BLaER1 (cell line): ENCODE results near the gene PHF11.

ENCODE experiments used
- H3K27ac ChIP-seq: shearing (Covaris generic); formaldehyde crosslinking; 2 replicates; pipeline ENCODE4 v1.8.1; 2022
- H3K27me3 ChIP-seq: shearing (Covaris generic); formaldehyde crosslinking; 2 replicates; pipeline ENCODE4 v1.8.1; 2022
- H3K36me3 ChIP-seq: shearing (Covaris generic); formaldehyde crosslinking; 2 replicates; pipeline ENCODE4 v1.8.1; 2022
- H3K4me1 ChIP-seq: shearing (Covaris generic); formaldehyde crosslinking; 2 replicates; pipeline ENCODE4 v1.8.1; 2022
- H3K4me2 ChIP-seq: shearing (Covaris generic); formaldehyde crosslinking; 2 replicates; pipeline ENCODE4 v1.8.1; 2022
- H3K4me3 ChIP-seq: shearing (Covaris generic); formaldehyde crosslinking; 2 replicates; pipeline ENCODE4 v1.8.1; 2022
- H3K9ac ChIP-seq: shearing (Covaris generic); formaldehyde crosslinking; 2 replicates; pipeline ENCODE4 v1.8.1; 2022
- H3K9me3 ChIP-seq: shearing (Covaris generic); formaldehyde crosslinking; 2 replicates; pipeline ENCODE4 v1.8.1; 2022
- H4K20me1 ChIP-seq: shearing (Covaris generic); formaldehyde crosslinking; 2 replicates; pipeline ENCODE4 v1.8.1; 2022
- Cebpa-rat ChIP-seq: shearing (Covaris generic); IDR thresholded peaks from 2 replicates; pipeline ENCODE4 v1.8.1; 2022

PHF11 gene

DNA sequence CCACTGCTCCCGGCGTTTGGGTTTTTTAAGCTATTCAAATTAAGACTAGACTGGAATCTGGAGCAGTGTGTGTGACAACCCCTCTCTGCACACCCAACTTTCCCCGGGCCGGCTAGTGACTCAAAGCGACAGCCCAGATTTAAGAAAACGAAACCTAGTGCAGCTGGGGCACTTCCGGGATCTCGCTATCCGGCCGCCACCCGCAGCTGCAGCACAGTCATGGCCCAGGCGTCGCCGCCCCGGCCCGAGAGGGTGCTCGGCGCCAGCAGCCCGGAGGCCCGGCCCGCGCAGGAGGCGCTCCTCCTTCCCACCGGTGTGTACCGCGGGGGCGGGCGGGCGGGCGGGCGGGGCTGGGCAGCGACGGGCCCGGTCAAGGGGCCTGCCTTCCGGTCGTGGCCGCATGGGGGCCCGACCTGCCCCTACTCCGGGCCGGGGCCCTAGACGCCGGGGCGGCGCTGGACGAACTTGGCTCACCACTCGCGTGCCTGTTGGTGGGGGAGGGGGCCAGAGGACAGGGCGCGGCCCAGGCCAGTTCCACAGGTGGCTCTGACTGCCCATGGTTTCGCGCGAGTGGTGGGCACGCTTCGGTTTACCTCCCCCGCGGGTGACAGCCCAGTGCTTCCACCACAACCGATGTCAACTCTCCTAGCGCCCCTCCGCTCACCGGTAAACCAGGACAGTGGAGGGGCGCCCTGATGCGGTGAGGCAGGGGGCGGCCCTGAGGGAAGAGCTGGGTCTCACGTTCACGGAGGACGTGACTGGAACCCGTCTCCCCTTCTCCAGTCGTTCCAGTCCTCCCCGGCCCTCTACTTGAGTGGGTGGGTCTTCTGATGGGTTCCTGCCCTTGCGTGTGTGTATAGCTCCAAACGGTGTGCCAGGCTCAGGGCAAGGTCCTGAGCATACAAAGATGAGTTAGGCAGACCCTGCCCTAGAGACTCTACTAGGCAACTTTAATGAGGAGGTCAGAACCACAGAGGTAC, at the start of gene PHF11:
PHF11 (plus strand) TSS at position 171 of the 980 bp plus-strand sequence; CDS start at position 220, 49 bp downstream.
- H3K4me3 ChIP-seq, result peak within 1 kb of the TSS; percentile 75
- H3K9me3 ChIP-seq, result no peaks in the 10 kb centered on the region
- no peaks in the 10 kb centered on the region for H3K27me3 ChIP-seq
- peaks cover 52% of the 10 kb centered on the region for H3K36me3 ChIP-seq
- peak within 1 kb of the TSS; percentile 89 for H3K9ac ChIP-seq
- H4K20me1 ChIP-seq, result no peaks in the 10 kb centered on the region
- H3K4me2 ChIP-seq, result peak within 1 kb of the TSS; percentile 83
- H3K4me1 ChIP-seq, result peaks cover 55% of the 10 kb centered on the region
- H3K27ac ChIP-seq, result peak within 1 kb of the TSS; percentile 88
- no peak for TF ChIP-seq Cebpa-rat

DNA sequence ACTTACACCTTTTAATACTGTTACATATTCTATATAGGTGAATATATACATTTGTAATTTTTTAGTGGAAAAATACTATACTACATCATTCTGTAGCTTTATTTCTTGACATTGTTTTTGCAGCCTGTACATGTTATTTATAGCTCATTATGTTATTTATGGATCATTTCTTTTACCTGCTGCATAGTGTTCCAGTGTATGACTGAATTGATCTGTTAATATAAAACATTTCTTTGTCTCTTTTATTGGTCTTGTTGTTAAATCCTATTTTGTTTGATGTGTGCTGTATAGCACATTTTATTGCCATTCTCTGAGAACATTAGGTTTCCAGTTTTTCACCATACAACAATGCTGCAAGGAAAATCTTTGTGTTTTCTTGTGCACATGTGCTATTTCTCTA, 49.3 kb upstream of the PHF11 start:
- Histone ChIP-seq H3K27ac (peak overlapping the region; percentile 47; the same call in 1 of the 2 replicates), H4K20me1 (no peaks in the 10 kb centered on the region), H3K4me1 (peaks cover 63% of the 10 kb centered on the region), H3K9me3 (no peaks in the 10 kb centered on the region), H3K4me3 (peak overlapping the region; percentile 79), H3K9ac (no peak overlapping the region), H3K27me3 (no peaks in the 10 kb centered on the region), H3K36me3 (no peaks in the 10 kb centered on the region), H3K4me2 (peak overlapping the region; percentile 85)
- no peak for TF ChIP-seq Cebpa-rat

GRCh38 chr13:49448753-49449152, 47.0 kb upstream of the PHF11 start:
- Histone ChIP-seq H4K20me1 (no peaks in the 10 kb centered on the region), H3K9ac (no peak overlapping the region), H3K4me3 (no peak overlapping the region), H3K36me3 (peaks cover 16% of the 10 kb centered on the region; the same call in 1 of the 2 replicates), H3K27ac (no peak overlapping the region), H3K27me3 (no peaks in the 10 kb centered on the region), H3K4me2 (peak overlapping the region; percentile 85; the same call in 1 of the 2 replicates), H3K4me1 (peaks cover 64% of the 10 kb centered on the region), H3K9me3 (no peaks in the 10 kb centered on the region)
- no peak for TF ChIP-seq Cebpa-rat

DNA sequence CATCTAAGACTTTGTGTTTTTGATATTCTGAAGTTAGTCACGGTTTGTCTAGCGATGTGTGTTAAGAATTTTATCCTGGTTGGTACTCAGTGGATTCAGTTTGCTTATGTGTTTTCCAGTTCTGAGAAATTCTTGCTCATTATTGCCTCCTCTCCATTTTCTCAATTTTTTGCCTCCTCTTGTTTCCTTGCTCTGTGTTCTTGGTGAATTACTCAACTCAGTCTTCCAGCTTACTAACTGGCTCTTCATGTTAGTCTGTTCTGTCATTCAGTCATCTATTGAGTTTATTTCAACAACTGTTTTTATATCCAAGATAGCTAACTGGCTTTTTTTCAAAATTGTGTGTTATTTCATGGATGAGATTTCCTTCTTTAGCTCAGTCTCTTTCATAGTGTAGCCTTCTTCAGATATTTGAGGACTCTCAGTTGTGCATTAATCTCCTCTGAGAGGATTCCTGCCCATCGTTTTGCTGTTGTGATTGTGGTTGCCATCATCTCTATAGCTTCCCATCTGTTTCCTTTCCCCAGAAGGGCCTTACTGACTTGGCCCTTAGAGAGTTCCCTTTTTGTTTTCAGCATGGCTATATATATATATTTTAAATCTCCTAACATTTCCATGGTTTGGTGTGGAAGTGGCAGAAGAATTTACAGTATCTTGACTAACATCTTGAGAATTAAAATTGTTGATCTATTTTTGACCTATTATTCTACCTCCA, 45.5 kb upstream of the PHF11 start:
- peaks cover 16% of the 10 kb centered on the region; the same call in 1 of the 2 replicates for H3K36me3 ChIP-seq
- no peaks in the 10 kb centered on the region for H3K9me3 ChIP-seq
- no peak overlapping the region for H3K4me3 ChIP-seq
- H4K20me1 ChIP-seq, result no peaks in the 10 kb centered on the region
- H3K27me3 ChIP-seq, result no peaks in the 10 kb centered on the region
- TF ChIP-seq Cebpa-rat, result no peak
- H3K9ac ChIP-seq, result peak overlapping the region; percentile 29; the same call in 1 of the 2 replicates
- H3K27ac ChIP-seq, result peak overlapping the region; percentile 77
- H3K4me1 ChIP-seq, result peaks cover 78% of the 10 kb centered on the region
- H3K4me2 ChIP-seq, result peak overlapping the region; percentile 74

DNA sequence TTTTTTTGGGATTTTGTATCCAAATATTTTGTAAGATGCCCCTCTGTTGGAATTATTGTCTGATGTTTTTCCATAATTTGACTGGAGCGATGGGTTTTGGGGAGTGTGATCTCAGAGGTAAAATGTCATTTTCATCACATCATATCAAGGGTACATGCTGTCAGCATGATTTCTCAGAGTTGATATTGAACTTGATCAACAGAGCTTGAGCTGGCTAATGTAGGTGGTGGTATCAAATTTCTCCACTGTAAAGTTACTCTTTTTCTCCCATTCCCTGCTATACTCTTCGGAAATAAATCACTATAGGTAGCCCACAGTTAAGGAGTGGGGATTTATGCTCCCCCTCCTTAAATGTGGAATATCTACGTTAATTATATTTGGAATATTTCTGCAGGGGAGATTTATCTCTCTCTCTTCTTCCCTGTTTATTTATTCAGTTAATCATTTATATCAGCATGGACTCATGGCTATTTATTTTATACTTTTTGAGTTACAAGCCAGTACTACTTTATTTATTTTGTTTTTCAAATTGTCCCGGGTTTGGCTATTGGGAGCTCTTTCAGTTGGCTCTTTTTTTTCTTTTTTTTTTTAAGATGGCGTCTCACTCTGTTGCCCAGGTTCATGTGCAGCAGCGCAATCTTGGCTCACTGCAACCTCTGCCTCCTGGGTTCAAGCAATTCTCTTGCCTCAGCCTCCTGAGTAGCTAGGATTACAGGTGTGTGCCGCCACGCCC, 42.9 kb upstream of the PHF11 start:
- H3K4me2 ChIP-seq, result no peak overlapping the region
- H4K20me1 ChIP-seq, result no peaks in the 10 kb centered on the region
- no peak for TF ChIP-seq Cebpa-rat
- no peak overlapping the region for H3K4me3 ChIP-seq
- H3K27me3 ChIP-seq, result no peaks in the 10 kb centered on the region
- no peak overlapping the region for H3K27ac ChIP-seq
- H3K36me3 ChIP-seq, result peaks cover 17% of the 10 kb centered on the region
- H3K9ac ChIP-seq, result no peak overlapping the region
- peaks cover 55% of the 10 kb centered on the region for H3K4me1 ChIP-seq
- H3K9me3 ChIP-seq, result no peaks in the 10 kb centered on the region

DNA sequence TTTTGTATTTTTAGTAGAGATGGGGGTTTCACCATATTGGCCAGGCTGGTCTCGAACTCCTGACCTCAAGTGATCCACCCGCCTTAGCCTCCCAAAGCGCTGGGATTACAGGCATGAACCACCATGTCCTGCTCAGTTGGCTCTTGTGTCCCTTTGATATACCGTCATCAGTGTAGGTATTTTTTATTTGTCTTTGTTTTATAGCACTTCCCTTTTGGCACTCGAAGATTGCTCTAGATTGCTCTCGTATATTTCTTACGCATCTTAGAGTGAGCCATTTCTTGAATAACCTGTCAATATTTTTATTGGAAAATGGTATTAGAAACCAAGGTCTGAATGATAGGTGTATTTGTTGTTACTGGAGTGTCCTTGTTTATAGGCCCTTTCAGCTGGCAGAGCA, 42.3 kb upstream of the PHF11 start:
- Histone ChIP-seq H3K4me1 (peaks cover 49% of the 10 kb centered on the region), H3K9ac (no peak overlapping the region), H3K27me3 (no peaks in the 10 kb centered on the region), H4K20me1 (no peaks in the 10 kb centered on the region), H3K36me3 (peaks cover 22% of the 10 kb centered on the region), H3K4me3 (no peak overlapping the region), H3K27ac (no peak overlapping the region), H3K9me3 (no peaks in the 10 kb centered on the region), H3K4me2 (0 out of 2 replicates have a peak overlapping the region, but pooled peaks have one; percentile 49)
- no peak for TF ChIP-seq Cebpa-rat

DNA sequence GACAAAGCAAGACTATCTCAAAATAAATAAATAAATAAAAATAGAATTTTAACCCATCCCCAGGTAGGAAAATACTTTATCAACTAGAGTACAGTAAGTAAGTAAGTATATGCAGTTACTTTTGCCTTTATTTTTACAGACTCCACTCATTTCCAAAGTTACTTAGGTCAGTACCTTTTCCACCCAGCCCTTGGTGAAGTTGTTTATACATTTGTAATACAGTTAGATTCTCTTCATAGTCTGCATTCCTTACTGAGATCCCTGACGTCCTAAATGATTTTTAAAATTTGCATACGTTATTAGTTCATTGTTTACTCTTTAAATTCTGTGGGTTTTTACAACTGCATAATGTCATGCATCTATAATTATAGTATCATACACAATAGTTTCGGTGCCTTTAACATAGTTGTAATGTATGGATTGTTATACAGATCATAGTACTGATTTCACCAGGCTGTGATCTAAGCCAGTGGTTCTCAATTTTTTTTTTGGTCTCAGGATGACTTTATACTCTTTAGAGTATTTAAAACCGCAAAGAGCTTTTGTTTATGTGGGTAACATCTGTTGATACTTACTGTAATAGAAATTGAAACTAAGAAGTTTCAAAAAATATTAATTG, 41.3 kb upstream of the PHF11 start:
- H3K4me2 ChIP-seq, result peak overlapping the region; percentile 49
- peaks cover 25% of the 10 kb centered on the region for H3K36me3 ChIP-seq
- H3K9ac ChIP-seq, result no peak overlapping the region; the same call in 1 of the 2 replicates
- no peak overlapping the region for H3K4me3 ChIP-seq
- no peaks in the 10 kb centered on the region for H3K27me3 ChIP-seq
- no peaks in the 10 kb centered on the region for H3K9me3 ChIP-seq
- H3K4me1 ChIP-seq, result peaks cover 41% of the 10 kb centered on the region
- no peaks in the 10 kb centered on the region for H4K20me1 ChIP-seq
- no peak overlapping the region for H3K27ac ChIP-seq
- no peak for TF ChIP-seq Cebpa-rat

DNA sequence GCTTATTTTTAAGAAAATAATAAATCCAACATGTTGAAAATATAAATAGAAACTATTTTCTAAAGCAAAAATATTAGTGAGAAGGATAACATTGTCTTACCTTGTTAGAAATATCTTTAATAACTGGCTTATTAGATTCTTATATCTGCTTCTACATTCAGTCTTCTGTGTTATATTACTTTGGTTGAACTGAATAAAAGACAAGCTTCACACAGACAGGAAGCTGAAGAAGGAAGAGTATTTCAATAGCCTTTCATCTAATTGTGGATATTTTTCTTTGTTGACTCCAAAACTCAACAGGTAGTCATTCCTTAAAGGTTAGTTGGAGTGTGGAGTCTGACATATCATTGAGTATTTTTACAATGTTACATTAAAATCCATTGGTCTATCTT, 40.8 kb upstream of the PHF11 start:
- Histone ChIP-seq H3K36me3 (peaks cover 25% of the 10 kb centered on the region), H3K4me1 (peaks cover 36% of the 10 kb centered on the region), H3K4me2 (no peak overlapping the region), H3K27me3 (no peaks in the 10 kb centered on the region), H4K20me1 (no peaks in the 10 kb centered on the region), H3K9me3 (no peaks in the 10 kb centered on the region), H3K27ac (no peak overlapping the region), H3K9ac (no peak overlapping the region), H3K4me3 (no peak overlapping the region)
- TF ChIP-seq Cebpa-rat, result no peak

DNA sequence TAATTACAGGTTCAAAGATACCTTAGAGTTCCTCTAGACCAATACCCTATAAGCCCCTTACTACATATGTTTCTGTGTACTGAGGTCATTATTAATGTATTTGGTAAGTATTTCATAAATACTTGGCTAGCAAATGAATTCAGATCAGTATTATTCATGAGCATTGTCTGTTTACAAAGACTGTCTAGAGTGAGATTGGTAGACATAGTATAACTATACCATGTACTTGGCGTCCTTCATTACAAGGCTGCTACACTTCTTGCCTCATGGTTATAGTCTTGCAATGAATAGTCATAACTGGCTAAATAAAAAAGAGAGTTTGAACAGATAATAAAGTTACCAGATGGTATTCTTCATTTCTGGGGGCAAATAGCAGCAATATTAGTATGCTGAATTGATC, 39.6 kb upstream of the PHF11 start:
- Histone ChIP-seq H3K9me3 (peaks cover 8% of the 10 kb centered on the region), H3K27me3 (no peaks in the 10 kb centered on the region), H3K4me3 (no peak overlapping the region), H4K20me1 (no peaks in the 10 kb centered on the region), H3K9ac (no peak overlapping the region), H3K36me3 (peaks cover 34% of the 10 kb centered on the region), H3K4me1 (peaks cover 29% of the 10 kb centered on the region), H3K4me2 (no peak overlapping the region), H3K27ac (no peak overlapping the region)
- TF ChIP-seq Cebpa-rat, result no peak
